Tibial nerve (tissue), 4 donors: ENCODE results near the gene CDKN2C.

Experiments used
- CTCF ChIP-seq, 5 experiments: fragments of 200-600 bp in 3 of 5; fragments of 450-650 bp in 2 of 5; sonication (generic) in 3 of 5; IDR thresholded peaks; one replicate each; pipeline ENCODE4 v1.5.1; 2016 to 2019; ENCODE audit warnings: antibody characterized with exemption in 5 of 5, mild to moderate bottlenecking in 3 of 5, moderate library complexity in 2 of 5
- EP300 ChIP-seq, 2 donors: sonication (generic); formaldehyde crosslinking; IDR thresholded peaks; one replicate each; pipeline ENCODE4 v1.6.1; 2017; ENCODE audit warnings: antibody characterized with exemption in 2 of 2, mild to moderate bottlenecking in 1 of 2
- POLR2A ChIP-seq, 2 donors: fragments of 450-650 bp; IDR thresholded peaks; one replicate each; pipeline ENCODE4 v1.6.1; 2017; ENCODE audit warnings: antibody characterized with exemption in 2 of 2, mild to moderate bottlenecking in 2 of 2, moderate library complexity in 2 of 2

GRCh38 chr1:50985094-50985493 is 15.0 kb downstream of the CDKN2C start:
- TF ChIP-seq EP300 (IDR thresholded peaks at IDR 0.05) (no peak), CTCF (IDR thresholded peaks at IDR 0.05) (no peak), POLR2A (IDR thresholded peaks at IDR 0.05) (no peak)
